Left ventricle myocardium inferior (tissue), 1 donor: ENCODE data around the gene PTPN9. TPM values are rescaled to one million over a fixed set of nuclear protein-coding genes. Genes with fewer than 3 reads are reported as not detected.

Source experiments
- DNase-seq: peaks from one replicate; pipeline ENCODE4 v3.0.0-alpha.2; 2020
- H3K27ac ChIP-seq: fragments of 200-600 bp; replicated peaks from 2 replicates; pipeline ENCODE4 v1.8.0; 2021
- H3K27me3 ChIP-seq: fragments of 200-600 bp; 2 replicates; pipeline ENCODE4 v1.8.0; 2021; ENCODE audit warnings: low read depth
- H3K36me3 ChIP-seq: fragments of 200-600 bp; 2 replicates; pipeline ENCODE4 v1.8.0; 2021
- H3K4me1 ChIP-seq: fragments of 200-600 bp; 2 replicates; pipeline ENCODE4 v1.8.0; 2021
- H3K4me3 ChIP-seq: fragments of 200-600 bp; 2 replicates; pipeline ENCODE4 v1.8.0; 2021; ENCODE audit warnings: mild to moderate bottlenecking, moderate library complexity
- H3K9me3 ChIP-seq: fragments of 200-600 bp; replicated peaks from 2 replicates; pipeline ENCODE4 v1.8.0; 2021
- intact Hi-C: fragments of 100-400 bp; cut with micrococcal nuclease; formaldehyde crosslinking; loops from one replicate; pipeline ENCODE4 v1.11.0; 2022
- total RNA-seq: library from RNA; stranded (reverse); fragmentation: NEBNext Ultra II Directional; extraction: Animal tissue kit (Norgen Biotek cat#: 25700); gene quantifications from one replicate; pipeline ENCODE4 v1.2.1, GENCODE V29; 2021
- TF ChIP-seq, protein P1 (sequence below): fragments of 200-600 bp; IDR thresholded peaks from 2 replicates; pipeline ENCODE4 v1.8.0; 2021; ENCODE audit warnings: antibody characterized with exemption, mild to moderate bottlenecking, borderline replicate concordance
- donor health status: DM: no; HTN: yes; CAD: no; lungs with severe emphysema.

Gene PTPN9
- total RNA-seq, 1 donor from 2014 or later = 7.1 TPM

DNA sequence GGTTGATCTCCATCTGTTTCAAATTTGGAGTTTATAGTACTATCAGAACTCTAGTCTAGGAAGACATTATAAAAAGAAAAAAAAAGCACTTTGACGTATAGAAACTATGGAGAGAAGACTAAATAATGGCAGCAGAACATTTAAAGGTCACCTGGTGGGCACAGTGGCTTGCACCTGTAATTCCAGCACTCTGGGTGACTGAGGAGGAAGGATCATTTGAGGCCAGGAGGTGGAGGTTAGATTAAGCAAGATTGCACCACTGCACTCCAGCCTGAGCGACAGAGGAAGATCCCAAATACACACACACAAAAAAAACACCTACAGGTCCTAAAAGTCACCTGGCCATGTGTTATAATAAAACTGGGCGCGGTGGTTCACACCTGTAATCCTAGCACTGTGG lies 141.4 kb downstream of the PTPN9 start:
- Histone ChIP-seq H3K9me3 (no peaks in the 10 kb centered on the region), H3K4me3 (no peak overlapping the region), H3K27me3 (no peaks in the 10 kb centered on the region), H3K4me1 (peaks cover 10% of the 10 kb centered on the region), H3K36me3 (peaks cover 6% of the 10 kb centered on the region), H3K27ac (no peak overlapping the region)
- no peak for DNase-seq
- TF ChIP-seq, protein P1, sequence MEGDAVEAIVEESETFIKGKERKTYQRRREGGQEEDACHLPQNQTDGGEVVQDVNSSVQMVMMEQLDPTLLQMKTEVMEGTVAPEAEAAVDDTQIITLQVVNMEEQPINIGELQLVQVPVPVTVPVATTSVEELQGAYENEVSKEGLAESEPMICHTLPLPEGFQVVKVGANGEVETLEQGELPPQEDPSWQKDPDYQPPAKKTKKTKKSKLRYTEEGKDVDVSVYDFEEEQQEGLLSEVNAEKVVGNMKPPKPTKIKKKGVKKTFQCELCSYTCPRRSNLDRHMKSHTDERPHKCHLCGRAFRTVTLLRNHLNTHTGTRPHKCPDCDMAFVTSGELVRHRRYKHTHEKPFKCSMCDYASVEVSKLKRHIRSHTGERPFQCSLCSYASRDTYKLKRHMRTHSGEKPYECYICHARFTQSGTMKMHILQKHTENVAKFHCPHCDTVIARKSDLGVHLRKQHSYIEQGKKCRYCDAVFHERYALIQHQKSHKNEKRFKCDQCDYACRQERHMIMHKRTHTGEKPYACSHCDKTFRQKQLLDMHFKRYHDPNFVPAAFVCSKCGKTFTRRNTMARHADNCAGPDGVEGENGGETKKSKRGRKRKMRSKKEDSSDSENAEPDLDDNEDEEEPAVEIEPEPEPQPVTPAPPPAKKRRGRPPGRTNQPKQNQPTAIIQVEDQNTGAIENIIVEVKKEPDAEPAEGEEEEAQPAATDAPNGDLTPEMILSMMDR = no peak
- intact Hi-C loops = no loop called here

DNA sequence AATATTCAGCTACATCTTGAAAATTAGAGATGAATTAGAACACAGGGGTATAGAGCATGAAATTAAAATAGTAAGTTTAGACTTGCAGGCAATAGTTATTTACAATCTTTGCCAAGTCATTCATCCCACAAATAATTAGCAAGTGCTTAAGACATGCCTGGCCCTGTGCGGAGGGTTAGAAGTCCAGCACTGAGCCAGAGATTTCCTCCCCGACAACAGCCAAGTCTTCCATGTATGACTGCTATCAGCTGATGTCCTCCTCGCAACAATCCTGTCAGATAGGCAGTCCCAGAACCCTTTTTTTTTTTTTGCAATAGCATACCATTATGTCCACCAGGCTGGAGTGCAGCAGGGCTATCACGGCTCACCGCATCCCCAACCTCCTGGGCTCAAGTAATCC lies 142.2 kb downstream of the PTPN9 start:
- H3K4me1 ChIP-seq = peaks cover 10% of the 10 kb centered on the region
- H3K27ac ChIP-seq = no peak overlapping the region
- no peak for DNase-seq
- no peaks in the 10 kb centered on the region for H3K9me3 ChIP-seq
- no peak overlapping the region for H3K4me3 ChIP-seq
- intact Hi-C loops = no loop called here
- peaks cover 6% of the 10 kb centered on the region for H3K36me3 ChIP-seq
- no peaks in the 10 kb centered on the region for H3K27me3 ChIP-seq
- TF ChIP-seq, protein P1 = no peak

DNA sequence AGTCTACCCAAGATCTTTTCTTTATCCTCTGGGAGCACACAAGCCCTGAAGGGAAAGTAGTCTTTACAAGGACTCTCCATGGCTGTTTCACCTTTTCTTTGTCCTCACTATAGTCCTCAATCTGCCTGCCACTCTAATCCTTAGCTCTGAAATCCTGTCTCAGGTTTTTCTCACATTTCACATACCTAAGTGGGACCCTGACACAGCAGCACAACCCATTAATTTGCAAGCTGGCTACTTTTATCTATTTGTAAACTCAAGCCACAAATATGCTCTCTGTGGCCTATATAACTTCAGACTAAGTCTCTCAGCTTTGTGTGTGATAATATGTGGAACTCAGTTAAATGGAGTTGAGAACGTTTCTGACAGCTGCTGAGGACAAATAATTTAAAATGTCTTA lies 147.4 kb downstream of the PTPN9 start:
- Histone ChIP-seq H3K27ac (no peak overlapping the region), H3K27me3 (no peaks in the 10 kb centered on the region), H3K36me3 (peaks cover 32% of the 10 kb centered on the region), H3K4me1 (peaks cover 5% of the 10 kb centered on the region), H3K4me3 (no peak overlapping the region), H3K9me3 (no peaks in the 10 kb centered on the region)
- no peak for DNase-seq
- intact Hi-C loops = no loop called here
- TF ChIP-seq, protein P1 = no peak

DNA sequence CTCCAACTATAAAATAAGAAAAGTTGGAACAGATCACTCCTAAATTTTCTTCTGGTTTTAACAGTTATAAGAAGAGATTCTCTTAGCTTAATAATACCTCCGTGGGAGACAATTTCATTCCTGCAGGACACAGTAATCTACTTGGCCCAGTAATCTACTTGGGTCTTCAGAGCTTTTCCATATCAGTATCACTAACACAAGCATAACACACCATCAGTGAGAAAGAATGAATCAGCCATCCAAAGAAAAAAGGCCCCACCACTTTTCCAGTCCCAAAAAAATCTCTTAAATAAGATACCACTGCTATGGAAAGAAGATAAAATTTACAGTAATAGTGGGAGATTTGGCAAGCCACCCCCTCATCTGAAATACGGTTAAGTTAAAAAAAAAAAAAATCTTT lies 147.8 kb downstream of the PTPN9 start:
- Histone ChIP-seq H3K27me3 (no peaks in the 10 kb centered on the region), H3K27ac (no peak overlapping the region), H3K4me1 (peaks cover under 1% of the 10 kb centered on the region), H3K36me3 (peaks cover 35% of the 10 kb centered on the region), H3K4me3 (no peak overlapping the region), H3K9me3 (no peaks in the 10 kb centered on the region)
- TF ChIP-seq, protein P1 = no peak
- intact Hi-C loops = no loop called here
- no peak for DNase-seq

DNA sequence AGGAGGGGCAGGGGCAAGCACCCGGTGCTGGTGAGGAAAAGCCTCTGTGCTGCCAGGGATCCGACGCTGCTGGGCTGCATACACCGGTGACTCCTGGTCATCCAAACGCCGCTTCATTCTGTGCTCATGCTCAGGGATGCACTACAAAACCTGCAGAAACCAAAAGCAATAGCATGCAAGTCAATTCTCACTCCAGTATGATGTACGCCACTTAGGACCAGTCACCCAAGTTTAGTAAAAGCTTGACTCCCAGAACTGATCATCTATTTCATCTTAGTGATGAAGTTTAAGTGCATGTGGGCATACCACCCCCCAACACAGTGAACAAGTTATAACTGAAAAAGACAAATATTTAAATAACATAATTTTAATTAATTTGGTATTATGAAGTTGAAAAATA lies 148.9 kb downstream of the PTPN9 start:
- no peak for DNase-seq
- Histone ChIP-seq H3K4me1 (peaks cover 3% of the 10 kb centered on the region), H3K36me3 (peaks cover 29% of the 10 kb centered on the region), H3K4me3 (no peak overlapping the region), H3K27ac (no peak overlapping the region), H3K9me3 (no peaks in the 10 kb centered on the region), H3K27me3 (no peaks in the 10 kb centered on the region)
- intact Hi-C loops = no loop called here
- TF ChIP-seq, protein P1 = no peak

DNA sequence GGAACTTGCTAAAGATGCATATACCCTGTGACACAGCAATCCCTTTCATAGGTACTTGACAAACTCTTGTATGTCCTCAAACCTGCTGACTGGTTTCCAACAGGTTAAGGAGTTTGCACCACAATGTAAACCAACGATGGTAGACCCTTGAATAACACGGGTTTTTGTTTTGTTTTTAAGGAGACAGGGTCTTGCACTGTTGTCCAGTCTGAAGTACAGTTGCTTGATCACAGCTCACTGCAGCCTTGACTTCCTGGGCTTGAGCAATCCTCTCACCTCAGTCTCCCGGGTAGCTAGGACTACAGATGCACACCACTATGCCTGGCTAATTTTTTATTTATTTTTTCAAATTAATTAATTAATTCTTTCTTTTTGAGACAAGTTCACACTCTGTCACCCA lies 151.0 kb downstream of the PTPN9 start:
- no peak overlapping the region for H3K27ac ChIP-seq
- TF ChIP-seq, protein P1 = no peak
- no peaks in the 10 kb centered on the region for H3K27me3 ChIP-seq
- peaks cover 3% of the 10 kb centered on the region for H3K4me1 ChIP-seq
- no peak overlapping the region for H3K4me3 ChIP-seq
- H3K9me3 ChIP-seq = no peaks in the 10 kb centered on the region
- peaks cover 36% of the 10 kb centered on the region for H3K36me3 ChIP-seq
- no peak for DNase-seq
- intact Hi-C loops = no loop called here
